ENCODE data around the gene ESCO1. TPM values are rescaled to one million over a fixed set of nuclear protein-coding genes. Genes with fewer than 3 reads are reported as not detected.
"Not testable (repeated sequence)": the region's sequence is repeated elsewhere in the genome, so short reads cannot be mapped to it uniquely, and the experiment has no call there.

Gene ESCO1
- total RNA-seq (10 to 100 TPM in 6 of 9 donors, 1 to 10 TPM in 3; 6.7 to 34.2 (median 11.5) TPM), polyA plus RNA-seq (10 to 100 TPM in 2 of 3 donors, 1 to 10 TPM in 1; 9.4 to 16.8 (median 13.4) TPM)
- long read RNA-seq, donor 1, partial matches to known transcripts, result 9 of 9 reads
- long read RNA-seq, donor 1, other reads (novel, unspliced or antisense), result 0 of 9 reads
- long read RNA-seq, donor 2, full-length matches to known transcripts, result 3 of 39 reads
- long read RNA-seq, donor 2, partial matches to known transcripts, result 36 of 39 reads
- long read RNA-seq, donor 2, other reads (novel, unspliced or antisense), result 0 of 39 reads
- long read RNA-seq, donor 3, full-length matches to known transcripts, result 1 of 1 reads
- long read RNA-seq, donor 3, partial matches to known transcripts, result 0 of 1 reads
- long read RNA-seq, donor 3, other reads (novel, unspliced or antisense), result 0 of 1 reads
- long read RNA-seq, donor 4, partial matches to known transcripts, result 11 of 14 reads
- long read RNA-seq, donor 4, other reads (novel, unspliced or antisense), result 3 of 14 reads
- long read RNA-seq, donor 5, full-length matches to known transcripts, result 12 of 20 reads
- long read RNA-seq, donor 5, partial matches to known transcripts, result 1 of 20 reads
- long read RNA-seq, donor 5, other reads (novel, unspliced or antisense), result 7 of 20 reads
- long read RNA-seq, donor 6, partial matches to known transcripts, result 12 of 17 reads
- long read RNA-seq, donor 6, other reads (novel, unspliced or antisense), result 5 of 17 reads
- long read RNA-seq, donor 7, partial matches to known transcripts, result 10 of 10 reads
- long read RNA-seq, donor 7, other reads (novel, unspliced or antisense), result 0 of 10 reads
- long read RNA-seq, donor 8, partial matches to known transcripts, result 13 of 13 reads
- long read RNA-seq, donor 8, other reads (novel, unspliced or antisense), result 0 of 13 reads
- long read RNA-seq, donor 9, full-length matches to known transcripts, result 1 of 21 reads
- long read RNA-seq, donor 9, partial matches to known transcripts, result 20 of 21 reads
- long read RNA-seq, donor 9, other reads (novel, unspliced or antisense), result 0 of 21 reads
- long read RNA-seq, donor 10, partial matches to known transcripts, result 5 of 5 reads
- long read RNA-seq, donor 10, other reads (novel, unspliced or antisense), result 0 of 5 reads

DNA sequence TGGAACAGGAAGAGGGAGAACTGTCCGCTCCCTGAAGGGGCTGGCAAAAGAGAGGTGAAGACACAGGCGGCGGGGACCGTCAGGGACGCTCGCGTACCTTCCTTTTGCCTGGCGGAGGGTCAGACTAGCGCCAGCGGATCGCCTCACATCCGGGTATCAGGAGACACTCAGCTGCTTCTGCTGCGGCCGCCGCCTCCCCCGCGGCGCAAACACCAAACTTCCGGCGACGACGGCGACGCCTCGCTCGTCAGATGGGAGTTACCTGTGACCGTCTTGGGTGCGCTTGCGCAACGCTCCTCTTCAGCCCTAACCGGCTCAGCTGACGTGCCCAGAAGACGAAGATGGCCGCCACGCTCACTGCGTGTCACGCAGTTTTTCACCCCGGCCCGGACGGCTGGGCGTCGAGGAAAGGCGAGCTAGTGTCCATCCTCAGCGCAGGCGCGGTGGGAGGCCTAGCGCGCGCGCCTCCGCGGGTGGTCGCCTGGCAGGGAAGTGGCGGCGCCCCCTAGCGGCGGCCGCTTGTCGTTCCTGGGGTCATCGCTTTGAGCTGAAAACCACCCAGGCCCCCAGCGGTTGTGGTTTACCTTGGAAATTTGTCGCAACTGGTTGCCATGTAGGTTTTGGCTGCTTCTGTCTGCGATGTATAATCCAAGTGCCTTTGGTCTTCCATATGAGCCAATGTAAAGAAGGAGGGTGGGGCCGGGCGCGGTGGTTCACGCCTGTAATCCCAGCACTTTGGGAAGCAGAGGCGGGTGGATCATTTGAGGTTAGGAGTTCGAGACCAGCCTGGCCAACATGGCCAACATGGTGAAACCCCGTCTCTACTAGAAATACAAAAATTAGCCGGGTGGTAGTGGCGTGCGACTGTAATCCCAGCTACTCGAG, at the start of gene ESCO1:
ESCO1 (minus strand) TSS at position 179 of the 885 bp plus-strand sequence. CDS start 25,861 bp downstream, outside the sequence.
- Histone ChIP-seq H3K36me3 (replicated peaks in 1 of 2) (no peaks in the 10 kb centered on the region), H3K27ac (peak within 1 kb of the TSS; percentile 74 to 100 (median 98)), H3K27me3 (no peaks in the 10 kb centered on the region), H3K4me3 (peak within 1 kb of the TSS; percentile 13 to 100 (median 68)), H3K9me3 (replicated peaks in 1 of 3) (no peaks in the 10 kb centered on the region), H3K4me1 (replicated peaks in 1 of 2) (peaks cover 9% of the 10 kb centered on the region in 2 donors)
- 8 to 30% (median 16%) methylated on average over 20 to 74 of the region's 74 CpGs for WGBS, 4 donors
- intact Hi-C loops (cut with DNase I), result no loop called here
- DNase-seq, result peak; percentile 92 to 99 (median 97)
- TF ChIP-seq POLR2A (IDR thresholded peaks at IDR 0.05), result peak; percentile 87 to 95
- TF ChIP-seq, protein P1, sequence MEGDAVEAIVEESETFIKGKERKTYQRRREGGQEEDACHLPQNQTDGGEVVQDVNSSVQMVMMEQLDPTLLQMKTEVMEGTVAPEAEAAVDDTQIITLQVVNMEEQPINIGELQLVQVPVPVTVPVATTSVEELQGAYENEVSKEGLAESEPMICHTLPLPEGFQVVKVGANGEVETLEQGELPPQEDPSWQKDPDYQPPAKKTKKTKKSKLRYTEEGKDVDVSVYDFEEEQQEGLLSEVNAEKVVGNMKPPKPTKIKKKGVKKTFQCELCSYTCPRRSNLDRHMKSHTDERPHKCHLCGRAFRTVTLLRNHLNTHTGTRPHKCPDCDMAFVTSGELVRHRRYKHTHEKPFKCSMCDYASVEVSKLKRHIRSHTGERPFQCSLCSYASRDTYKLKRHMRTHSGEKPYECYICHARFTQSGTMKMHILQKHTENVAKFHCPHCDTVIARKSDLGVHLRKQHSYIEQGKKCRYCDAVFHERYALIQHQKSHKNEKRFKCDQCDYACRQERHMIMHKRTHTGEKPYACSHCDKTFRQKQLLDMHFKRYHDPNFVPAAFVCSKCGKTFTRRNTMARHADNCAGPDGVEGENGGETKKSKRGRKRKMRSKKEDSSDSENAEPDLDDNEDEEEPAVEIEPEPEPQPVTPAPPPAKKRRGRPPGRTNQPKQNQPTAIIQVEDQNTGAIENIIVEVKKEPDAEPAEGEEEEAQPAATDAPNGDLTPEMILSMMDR (IDR thresholded peaks at IDR 0.05), result peak; percentile 93 to 99 (median 96)

DNA sequence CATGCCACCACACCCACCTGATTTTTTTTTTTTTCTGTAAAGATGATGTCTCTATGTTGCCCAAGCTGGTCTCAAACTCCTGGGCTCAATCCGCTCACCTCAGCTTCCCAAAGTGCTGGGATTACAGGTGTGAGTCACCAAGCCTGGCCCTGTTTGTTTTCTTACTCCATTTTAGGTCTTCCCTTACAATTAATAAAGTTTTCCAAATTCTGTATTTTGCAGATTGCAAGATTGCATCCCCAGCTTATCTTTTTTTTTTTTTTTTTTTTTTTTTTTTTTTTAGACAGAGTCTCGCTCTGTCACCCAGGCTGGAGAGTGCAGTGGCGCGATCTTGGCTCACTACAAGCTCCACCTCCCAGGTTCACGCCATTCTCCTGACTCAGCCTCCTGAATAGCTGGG, 39.9 kb upstream of the ESCO1 start:
- H3K4me1 ChIP-seq (replicated peaks in 1 of 2); intact Hi-C loops (cut with DNase I); H3K36me3 ChIP-seq (replicated peaks in 1 of 2); H3K27ac ChIP-seq; DNase-seq; H3K9me3 ChIP-seq (replicated peaks in 1 of 3); H3K27me3 ChIP-seq; H3K4me3 ChIP-seq: not testable (repeated sequence)
- 91 to 100% (median 98%) methylated on average over 5 of the region's 5 CpGs for WGBS, 4 donors

DNA sequence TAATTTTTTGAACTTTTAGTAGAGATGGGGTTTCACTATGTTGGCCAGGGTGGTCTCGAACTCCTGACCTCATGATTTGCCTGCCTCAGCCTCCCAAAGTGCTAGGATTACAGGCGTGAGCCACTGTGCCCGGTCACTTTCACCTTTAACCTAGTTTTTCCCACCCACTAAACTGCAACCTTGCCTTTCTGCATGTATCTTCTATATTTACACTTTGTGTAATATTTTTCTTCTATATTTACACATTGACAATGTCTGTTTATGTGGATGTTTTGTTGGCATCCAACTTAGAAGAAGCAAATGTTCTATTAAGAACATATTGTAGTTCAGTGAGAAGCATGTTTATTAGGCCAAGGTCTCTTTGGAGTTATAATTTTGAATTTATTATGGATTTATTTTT, 38.3 kb upstream of the ESCO1 start:
- 92 to 97% (median 94%) methylated on average over 3 of the region's 3 CpGs for WGBS, 4 donors
- Histone ChIP-seq H3K4me3 (no peak overlapping the region), H3K4me1 (replicated peaks in 1 of 2) (no peaks in the 10 kb centered on the region), H3K27me3 (no peaks in the 10 kb centered on the region), H3K27ac (no peak overlapping the region), H3K9me3 (replicated peaks in 1 of 3) (no peaks in the 10 kb centered on the region), H3K36me3 (replicated peaks in 1 of 2) (no peaks in the 10 kb centered on the region)
- no peak for TF ChIP-seq POLR2A (IDR thresholded peaks at IDR 0.05)
- TF ChIP-seq, protein P1 (IDR thresholded peaks at IDR 0.05), result no peak
- intact Hi-C loops (cut with DNase I), result no loop called here
- no peak for DNase-seq

DNA sequence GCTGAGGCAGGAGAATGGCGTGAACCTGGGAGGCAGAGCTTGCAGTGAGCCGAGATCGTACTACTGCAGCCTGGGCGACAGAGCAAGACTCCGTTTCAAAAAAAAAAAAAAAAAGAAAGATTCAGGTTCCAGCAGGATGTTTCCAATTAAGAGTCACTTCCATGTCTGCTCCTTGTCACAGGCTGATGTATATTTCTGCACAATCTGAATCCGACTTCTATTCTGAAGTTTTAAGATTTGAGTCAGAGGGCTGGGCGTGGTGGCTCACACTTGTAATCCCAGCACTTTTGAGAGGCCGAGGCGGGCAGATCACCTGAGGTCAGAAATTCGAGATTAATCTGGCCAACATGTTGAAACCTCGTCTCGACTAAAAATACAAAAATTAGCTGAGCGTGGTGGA, 36.3 kb upstream of the ESCO1 start:
- peaks cover 0 to 4% of the 10 kb centered on the region in 2 donors for H3K36me3 ChIP-seq (replicated peaks in 1 of 2)
- intact Hi-C loops (cut with DNase I), result no loop called here
- 91 to 95% (median 94%) methylated on average over 13 of the region's 13 CpGs for WGBS, 4 donors
- no peaks in the 10 kb centered on the region for H3K27me3 ChIP-seq
- no peak overlapping the region for H3K4me3 ChIP-seq
- no peaks in the 10 kb centered on the region for H3K9me3 ChIP-seq (replicated peaks in 1 of 3)
- H3K27ac ChIP-seq, result no peak overlapping the region
- TF ChIP-seq POLR2A (IDR thresholded peaks at IDR 0.05), result no peak
- TF ChIP-seq, protein P1 (IDR thresholded peaks at IDR 0.05), result no peak
- DNase-seq, result no peak
- H3K4me1 ChIP-seq (replicated peaks in 1 of 2), result no peaks in the 10 kb centered on the region

All from adrenal gland (tissue), 19 donors.